IMR-90 (cell line): ENCODE data around the gene ZMAT2. TPM values are rescaled to one million over a fixed set of nuclear protein-coding genes. Genes with fewer than 3 reads are reported as not detected.
"Not testable (repeated sequence)": the region's sequence is repeated elsewhere in the genome, so short reads cannot be mapped to it uniquely, and the experiment has no call there.

ENCODE experiments used
- ATAC-seq: fragments of 200-7000 bp; cut with Tn5 transposase; 2 replicates; pipeline ENCODE4 v1.9.1; 2020; ENCODE audit warnings: low read depth, mild to moderate bottlenecking, moderate library complexity
- BruUV-seq: library from RNA; stranded (reverse); fragments of 400-500 nt; replicated peaks from 2 replicates; lab custom pipeline; 2021; lab: Mats Ljungman, UMichigan
- CTCF ChIA-PET: fragments of 300-600 bp; formaldehyde crosslinking; extraction: SDS; loops from one replicate; lab custom pipeline; 2021; ENCODE audit warnings: antibody characterized with exemption; lab: Yijun Ruan, JAX
- POLR2A ChIA-PET: fragments of 300-600 bp; sonication (Branson Sonifier 250); formaldehyde crosslinking; loops from one replicate; lab custom pipeline; 2022; ENCODE audit warnings: antibody characterized with exemption; ENCODE audit not compliant: unreplicated experiment; lab: Charles Lee
- DNase-seq: peaks from one replicate; pipeline ENCODE4 v3.0.0; 2013
- H2AFZ ChIP-seq: replicated peaks from 2 replicates; pipeline ENCODE3; 2013; ENCODE audit warnings: low read length, mild to moderate bottlenecking; ENCODE audit not compliant: poor library complexity
- H2AK5ac ChIP-seq: 2 replicates; pipeline ENCODE4 v1.6.1; 2013; ENCODE audit warnings: low read depth, low read length, inconsistent platforms
- H2AK9ac ChIP-seq: replicated peaks from 2 replicates; pipeline ENCODE3; 2013; ENCODE audit warnings: mild to moderate bottlenecking, low read depth, low read length, moderate library complexity; ENCODE audit not compliant: poor library complexity
- H2BK120ac ChIP-seq: 2 replicates; pipeline ENCODE4 v1.6.1; 2013; ENCODE audit warnings: low read depth, low read length, inconsistent platforms
- H2BK15ac ChIP-seq: 3 replicates; pipeline ENCODE4 v1.6.1; 2013; ENCODE audit warnings: low read depth, low read length, inconsistent platforms
- H2BK20ac ChIP-seq: 2 replicates; pipeline ENCODE4 v1.6.1; 2013; ENCODE audit warnings: low read depth, mild to moderate bottlenecking, inconsistent platforms, low read length, moderate library complexity
- H2BK5ac ChIP-seq: 2 replicates; pipeline ENCODE4 v1.6.1; 2013; ENCODE audit warnings: mild to moderate bottlenecking, low read depth, low read length, inconsistent platforms; ENCODE audit not compliant: poor library complexity, severe bottlenecking
- H3K14ac ChIP-seq: replicated peaks from 2 replicates; pipeline ENCODE4 v1.6.1; 2013; ENCODE audit warnings: low read depth, low read length, inconsistent platforms
- H3K18ac ChIP-seq: 2 replicates; pipeline ENCODE4 v1.6.1; 2013; ENCODE audit warnings: low read depth, low read length, control low read depth
- H3K23ac ChIP-seq: 2 replicates; pipeline ENCODE4 v1.6.1; 2013; ENCODE audit warnings: low read depth, low read length, inconsistent platforms
- H3K27ac ChIP-seq: 2 replicates; pipeline ENCODE4 v1.5.1; 2013; ENCODE audit warnings: mild to moderate bottlenecking, control low read depth, low read length; ENCODE audit not compliant: insufficient read depth
- H3K27me3 ChIP-seq: 2 replicates; pipeline ENCODE4 v1.6.1; 2013; ENCODE audit warnings: low read length; ENCODE audit not compliant: control insufficient read depth, insufficient read depth
- H3K36me3 ChIP-seq: 2 replicates; pipeline ENCODE4 v1.6.1; 2013; ENCODE audit warnings: low read length, mixed read lengths; ENCODE audit not compliant: control insufficient read depth, insufficient read depth
- H3K4ac ChIP-seq: 2 replicates; pipeline ENCODE4 v1.6.1; 2013; ENCODE audit warnings: low read depth, low read length, inconsistent platforms
- H3K4me1 ChIP-seq: 2 replicates; pipeline ENCODE4 v1.6.1; 2013; ENCODE audit warnings: low read length, mixed read lengths; ENCODE audit not compliant: control insufficient read depth, insufficient read depth
- H3K4me2 ChIP-seq: 2 replicates; pipeline ENCODE4 v1.6.1; 2013; ENCODE audit warnings: low read depth, mild to moderate bottlenecking, control low read depth, low read length, moderate library complexity
- H3K4me3 ChIP-seq: 2 replicates; pipeline ENCODE4 v1.5.1; 2013; ENCODE audit warnings: low read depth, mild to moderate bottlenecking, control low read depth, low read length, moderate library complexity; ENCODE audit not compliant: insufficient read depth
- H3K56ac ChIP-seq: 2 replicates; pipeline ENCODE4 v1.6.1; 2013; ENCODE audit warnings: low read length, inconsistent platforms; ENCODE audit not compliant: insufficient read depth; ENCODE audit errors: extremely low read depth
- H3K79me1 ChIP-seq, 2 experiments: 2 replicates each; pipeline ENCODE4 v1.6.1; 2013; ENCODE audit warnings: low read length in 2 of 2, inconsistent platforms in 1 of 2, low read depth in 1 of 2
- H3K9ac ChIP-seq: 2 replicates; pipeline ENCODE4 v1.6.1; 2013; ENCODE audit warnings: low read depth, low read length, control low read depth
- H3K9me1 ChIP-seq: 2 replicates; pipeline ENCODE4 v1.6.1; 2013; ENCODE audit warnings: low read length, inconsistent platforms; ENCODE audit not compliant: insufficient read depth
- H3K9me3 ChIP-seq: 2 replicates; pipeline ENCODE4 v1.6.1; 2013; ENCODE audit warnings: low read length; ENCODE audit not compliant: control insufficient read depth, insufficient read depth
- H4K20me1 ChIP-seq: 2 replicates; pipeline ENCODE4 v1.6.1; 2013; ENCODE audit warnings: low read length, inconsistent platforms; ENCODE audit not compliant: insufficient read depth
- H4K5ac ChIP-seq: 2 replicates; pipeline ENCODE4 v1.6.1; 2013; ENCODE audit warnings: mild to moderate bottlenecking, low read depth, low read length, control low read depth
- H4K8ac ChIP-seq, 2 experiments: 2 replicates each; pipeline ENCODE4 v1.6.1; 2013; ENCODE audit warnings: low read depth in 2 of 2, low read length in 2 of 2, control low read depth in 1 of 2, inconsistent platforms in 1 of 2
- H4K91ac ChIP-seq: 2 replicates; pipeline ENCODE4 v1.6.1; 2013; ENCODE audit warnings: low read depth, low read length, inconsistent platforms; ENCODE audit not compliant: insufficient read depth
- CEBPB ChIP-seq: IDR thresholded peaks from 2 replicates; pipeline ENCODE4 v1.6.1; 2012; ENCODE audit warnings: low read depth, low read length, improper control_type of control experiment
- MAFK ChIP-seq: IDR thresholded peaks from 2 replicates; pipeline ENCODE4 v1.6.1; 2012; ENCODE audit warnings: low read depth, low read length, improper control_type of control experiment
- RFX5 ChIP-seq: IDR thresholded peaks from 2 replicates; pipeline ENCODE4 v1.8.0; 2012; ENCODE audit warnings: low read depth, mild to moderate bottlenecking, low read length, moderate library complexity
- WGBS, 2 experiments: methylation state at CpG; one replicate each; pipeline versions ENCODE4 v1.1.5 to v1.1.7; 2013; ENCODE audit warnings: missing lambda C conversion rate in 2 of 2; ENCODE audit not compliant: insufficient read length in 1 of 2; ENCODE audit errors: extremely low coverage in 2 of 2; 5-methylcytosine and 5-hydroxymethylcytosine counted together
- dilution Hi-C: fragments of 300-500 bp; cut with HindIII; formaldehyde crosslinking; loops from one replicate; pipeline ENCODE4 v1.14.3; 2018; ENCODE audit warnings: low sequenced_read_pairs; ENCODE audit not compliant: unreplicated experiment
- in situ Hi-C: fragments of 300-500 bp; cut with MboI; formaldehyde crosslinking; loops from 3 replicates; pipeline ENCODE4 v1.14.3; 2019; ENCODE audit warnings: low sequenced_read_pairs, inconsistent platforms, mixed read lengths
- intact Hi-C: fragments of 100-400 bp; cut with micrococcal nuclease; formaldehyde crosslinking; loops from 2 replicates; pipeline ENCODE4 v1.10.0; 2022
- polyA plus RNA-seq, 3 experiments: library from polyadenylated mRNA; depleted of rRNA; stranded (reverse); fragments of >200 nt; gene quantifications; 2 replicates each; pipeline ENCODE4 v1.2.3, GENCODE V29; 2012; ENCODE audit warnings: low replicate concordance in 1 of 3
- total RNA-seq: library from RNA; depleted of rRNA; stranded (reverse); fragments of >200 nt; gene quantifications from 2 replicates; pipeline ENCODE4 v1.2.3, GENCODE V29; 2012

The ZMAT2 gene
- total and polyA plus RNA-seq, 2 of the 4 experiments (the other 2 are of a cell fraction): 16.3 to 41.2 TPM

DNA sequence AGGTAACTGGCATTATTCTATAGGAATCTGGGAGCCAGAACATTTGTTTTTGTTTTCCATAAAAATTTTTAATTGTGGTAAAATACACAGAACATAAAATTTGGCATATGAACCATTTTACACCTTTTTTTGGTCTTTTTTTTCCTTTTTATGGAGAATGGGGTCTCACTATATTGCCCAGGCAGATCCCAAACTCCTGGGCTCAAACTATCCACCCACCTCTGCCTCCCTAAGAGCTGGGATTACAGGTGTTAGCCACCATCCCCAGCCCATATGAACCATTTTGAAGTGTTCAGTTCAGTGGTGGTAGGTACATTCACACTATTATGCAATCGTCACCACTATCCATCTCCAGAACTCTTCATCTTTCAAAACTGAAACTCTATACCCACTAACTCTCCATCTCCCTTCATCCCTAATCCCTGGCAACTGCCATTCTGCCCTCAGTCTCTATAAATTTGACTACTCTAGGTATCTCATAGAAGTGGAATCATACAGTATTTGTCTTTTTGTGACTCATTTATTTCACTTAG lies 13.4 kb downstream of the ZMAT2 start:
- dilution Hi-C loops: no loop called here
- CTCF ChIA-PET: no interaction called here
- WGBS, 2 experiments: no CpG with 5 or more reads among the region's 1 CpG

DNA sequence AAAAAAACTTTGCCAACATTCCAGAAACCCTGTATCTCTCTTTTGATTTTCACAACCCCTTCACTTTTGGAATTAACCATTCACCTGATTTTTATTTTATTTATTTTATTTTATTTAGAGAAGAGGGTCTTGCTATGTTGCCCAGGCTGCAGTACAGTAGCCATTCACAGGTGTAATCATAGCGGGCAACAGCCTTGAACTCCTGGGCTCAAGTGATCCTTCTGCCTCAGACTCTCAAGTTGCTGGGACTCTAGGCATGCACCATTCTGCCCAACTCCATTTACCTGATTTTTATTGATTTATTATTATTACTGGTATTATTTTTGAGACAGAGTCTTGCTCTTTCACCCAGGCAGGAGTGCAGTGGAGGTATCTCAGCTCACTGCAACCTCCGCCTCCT lies 16.0 kb downstream of the ZMAT2 start:
- H2BK20ac ChIP-seq, H2AK9ac ChIP-seq, H4K5ac ChIP-seq, H3K23ac ChIP-seq, H2AK5ac ChIP-seq, H3K56ac ChIP-seq, H3K79me1 ChIP-seq, H3K4ac ChIP-seq, H3K4me3 ChIP-seq, H3K9ac ChIP-seq, H3K27ac ChIP-seq, H4K8ac ChIP-seq, POLR2A ChIA-PET, H3K9me1 ChIP-seq, H3K4me2 ChIP-seq, DNase-seq, H3K4me1 ChIP-seq, H3K27me3 ChIP-seq, ATAC-seq, H2BK15ac ChIP-seq, H4K91ac ChIP-seq, H2AFZ ChIP-seq, H2BK5ac ChIP-seq, in situ Hi-C loops, H4K20me1 ChIP-seq, H3K18ac ChIP-seq, H3K14ac ChIP-seq, H3K9me3 ChIP-seq, H3K36me3 ChIP-seq, H2BK120ac ChIP-seq, intact Hi-C loops, dilution Hi-C loops, CTCF ChIA-PET, BruUV-seq: not testable (repeated sequence)
- WGBS, 2 experiments: no CpG with 5 or more reads among the region's 2 CpGs

More for the DNA sequence above, 13.4 kb downstream of the ZMAT2 start:
- Histone ChIP-seq H4K8ac (no peak overlapping the region), H2BK20ac (no peak overlapping the region), H3K4me2 (no peak overlapping the region), H3K4ac (no peak overlapping the region), H3K36me3 (no peaks in the 10 kb centered on the region), H2AK9ac (no peak overlapping the region), H2BK5ac (no peak overlapping the region), H3K56ac (no peak overlapping the region), H4K20me1 (0 out of 2 replicates have a peak, but pooled peaks cover 5% of the 10 kb centered on the region), H4K91ac (no peak overlapping the region), H3K14ac (no peak overlapping the region), H3K18ac (no peak overlapping the region), H2BK15ac (no peak overlapping the region), H3K9me3 (no peaks in the 10 kb centered on the region), H2AK5ac (no peak overlapping the region), H3K4me3 (no peak overlapping the region), H3K9me1 (no peaks in the 10 kb centered on the region), H3K4me1 (0 out of 2 replicates have a peak, but pooled peaks cover 2% of the 10 kb centered on the region), H3K27me3 (no peaks in the 10 kb centered on the region), H4K5ac (no peak overlapping the region), H3K23ac (no peak overlapping the region), H3K27ac (no peak overlapping the region), H3K9ac (no peak overlapping the region), H3K79me1 (no peaks in the 10 kb centered on the region), H2AFZ (no peak overlapping the region), H2BK120ac (no peak overlapping the region)
- TF ChIP-seq CEBPB (peak; percentile 40; the same call in 1 of the 2 replicates), MAFK (no peak), RFX5 (no peak)
- BruUV-seq: no TSS peak
- in situ Hi-C loops (no loop called here), intact Hi-C loops (no loop called here)
- ATAC-seq (no peak), DNase-seq (no peak)
- POLR2A ChIA-PET: no interaction called here
